HG02885 (cell line): Measurements from ENCODE around the gene LDHB.
"Not testable (repeated sequence)": the region's sequence is repeated elsewhere in the genome, so short reads cannot be mapped to it uniquely, and the experiment has no call there.

Experiments
- ATAC-seq: cut with Tn5 transposase; IDR thresholded peaks from one replicate; pipeline ENCODE4 v1.9.1; 2021; ENCODE audit warnings: mild to moderate bottlenecking; ENCODE audit not compliant: unreplicated experiment, poor library complexity

The LDHB gene

DNA sequence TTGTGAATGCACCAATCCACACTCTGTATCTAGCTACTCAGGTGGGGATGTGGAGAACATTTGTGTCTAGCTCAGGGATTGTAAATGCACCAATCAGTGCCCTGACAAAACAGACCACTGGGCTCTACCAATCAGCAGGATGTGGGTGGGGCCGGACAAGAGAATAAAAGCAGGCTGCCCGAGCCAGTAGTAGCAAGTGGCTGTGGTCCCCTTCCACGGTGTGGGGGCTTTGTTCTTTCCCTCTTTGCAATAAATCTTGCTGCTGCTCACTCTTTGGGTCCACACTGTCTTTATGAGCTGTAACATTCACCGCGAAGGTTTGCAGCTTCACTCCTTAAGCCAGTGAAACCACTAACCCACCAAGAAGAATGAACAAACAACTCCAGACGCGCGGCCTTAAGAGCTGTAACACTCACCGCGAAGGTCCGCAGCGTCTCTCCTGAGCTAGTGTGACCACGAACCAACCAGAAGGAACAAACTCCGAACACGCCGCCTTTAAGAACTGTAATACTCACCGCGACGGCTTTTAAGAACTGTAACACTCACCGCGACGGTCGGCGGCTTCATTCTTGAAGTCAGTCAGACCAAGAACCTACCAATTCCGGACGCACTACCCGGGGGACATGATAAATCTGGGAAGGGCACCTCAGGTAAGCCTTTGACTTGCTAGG is 4.6 kb upstream of the LDHB start:
- ATAC-seq: no peak

DNA sequence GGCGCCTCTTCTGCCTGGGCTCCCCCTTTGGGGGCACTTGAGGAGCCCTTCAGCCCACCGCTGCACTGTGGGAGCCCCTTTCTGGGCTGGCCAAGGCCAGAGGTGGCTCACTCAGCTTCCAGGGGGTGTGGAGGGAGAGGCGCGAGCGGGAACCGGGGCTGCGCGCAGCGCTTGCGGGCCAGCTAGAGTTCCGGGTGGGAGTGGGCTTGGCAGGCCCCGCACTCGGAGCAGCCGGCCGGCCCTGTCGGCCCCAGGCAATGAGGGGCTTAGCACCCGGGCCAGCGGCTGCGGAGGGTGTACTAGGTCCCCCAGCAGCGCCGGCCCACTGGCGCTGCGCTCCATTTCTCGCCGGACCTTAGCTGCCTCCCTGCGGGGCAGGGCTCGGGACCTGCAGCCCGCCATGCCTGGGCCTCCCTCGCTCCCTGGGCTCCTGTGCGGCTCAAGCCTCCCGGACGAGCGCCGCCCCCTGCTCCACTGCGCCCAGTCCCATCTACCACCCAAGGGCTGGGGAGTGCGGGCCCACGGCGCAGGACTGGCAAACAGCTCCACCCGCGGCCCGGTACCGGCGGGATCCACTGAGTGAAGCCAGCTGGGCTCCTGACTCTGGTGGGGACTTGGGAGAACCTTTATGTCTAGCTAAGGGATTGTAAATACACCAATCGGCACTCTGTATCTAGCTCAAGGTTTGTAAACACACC is 3.9 kb upstream of the LDHB start:
- not testable (repeated sequence) for ATAC-seq

DNA sequence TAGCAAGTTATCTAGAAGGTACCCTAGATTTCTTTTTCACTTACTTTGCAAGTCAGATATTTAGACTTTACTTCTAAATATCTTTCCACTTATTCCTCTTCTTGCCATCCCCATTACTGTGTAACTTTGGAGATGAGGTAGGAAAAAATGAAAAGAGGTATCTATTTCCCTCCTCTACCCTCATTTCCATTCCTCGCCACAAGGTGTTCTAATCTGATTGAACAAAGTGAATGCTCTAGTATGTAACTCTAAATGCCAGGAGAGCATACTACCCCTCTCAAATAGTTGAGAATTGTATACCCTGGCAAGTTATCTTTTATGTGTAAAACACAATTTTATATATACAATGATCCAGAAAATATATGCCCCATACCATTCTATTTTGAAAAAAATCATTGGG is 1.7 kb upstream of the LDHB start:
- no peak for ATAC-seq

DNA sequence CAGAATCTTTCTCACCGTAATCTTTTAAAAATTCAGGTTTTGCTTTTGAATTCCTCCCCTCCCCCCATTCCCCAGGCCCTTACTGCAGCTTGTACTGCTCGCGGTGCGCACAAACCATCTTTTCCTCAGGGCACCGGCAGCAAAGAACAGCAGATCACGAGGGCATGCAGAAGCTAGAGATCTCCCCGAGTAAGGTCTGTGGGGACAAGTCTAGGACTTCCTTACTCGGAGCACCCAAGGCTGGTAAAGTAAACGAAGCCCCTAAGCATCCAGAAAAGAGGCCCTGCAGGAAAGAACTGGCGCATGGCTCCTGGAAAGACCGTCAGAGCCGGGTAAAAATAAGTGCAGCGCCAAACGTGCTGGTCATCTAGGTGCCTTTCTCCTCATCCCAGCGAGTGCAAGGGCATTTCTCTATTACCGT is 727 bp downstream of the LDHB start:
- ATAC-seq: peak; percentile 33

DNA sequence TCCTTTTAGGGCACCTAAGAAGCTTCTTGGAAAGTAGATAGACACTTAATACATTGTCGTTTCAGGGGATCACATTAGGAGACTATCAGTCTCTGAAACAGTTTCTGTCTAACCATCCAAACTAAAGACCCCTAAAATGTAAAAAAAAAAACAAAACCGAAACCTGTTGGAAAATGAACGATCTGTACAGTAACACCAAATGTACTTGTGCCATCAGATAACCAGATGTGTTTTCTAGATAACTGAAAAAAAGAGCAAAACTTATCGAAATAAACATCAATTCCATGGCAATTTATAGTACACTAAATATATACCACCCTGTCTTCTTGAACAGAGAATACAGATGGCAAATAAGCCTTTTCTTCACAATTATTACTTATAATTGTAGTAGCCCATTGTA is 2.1 kb downstream of the LDHB start:
- ATAC-seq: no peak

DNA sequence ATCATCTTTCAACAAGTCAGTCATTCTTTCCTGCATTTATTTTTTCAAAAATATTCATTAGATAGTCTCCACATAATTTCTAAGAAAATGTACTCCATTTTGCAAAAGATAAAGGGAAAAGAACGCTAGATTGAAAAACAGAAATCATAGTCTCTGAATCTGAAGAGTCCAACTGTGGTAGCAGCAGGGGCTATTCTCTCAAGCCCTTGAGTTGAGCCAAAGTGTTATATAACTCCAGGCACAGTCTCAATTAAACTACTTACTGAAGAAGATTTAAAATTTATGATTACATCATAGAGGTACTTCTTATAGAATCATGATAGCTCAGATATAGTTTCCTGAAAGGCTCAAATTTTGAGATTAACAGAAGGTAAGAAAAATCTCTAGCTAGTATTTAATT is 5.8 kb downstream of the LDHB start:
- no peak for ATAC-seq

DNA sequence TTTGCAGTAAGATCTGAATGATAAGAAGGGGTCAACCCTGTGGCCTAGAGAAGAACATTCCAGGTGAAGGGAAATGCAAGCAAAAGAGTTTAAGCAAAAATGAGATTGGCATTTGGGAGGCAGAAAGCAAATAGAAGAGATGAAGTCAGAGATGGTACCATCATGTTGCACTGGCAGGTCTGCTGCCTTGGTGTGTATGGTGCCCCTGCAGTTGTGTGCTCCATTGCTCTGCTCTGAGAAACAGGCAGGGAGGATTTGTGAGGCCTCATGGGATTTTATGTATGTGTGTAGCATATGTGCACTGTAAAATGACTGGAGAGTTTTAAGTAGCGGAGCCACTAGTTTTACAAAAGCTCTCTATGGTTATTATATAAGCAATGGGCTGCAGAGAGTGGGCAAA is 6.6 kb downstream of the LDHB start:
- no peak for ATAC-seq

DNA sequence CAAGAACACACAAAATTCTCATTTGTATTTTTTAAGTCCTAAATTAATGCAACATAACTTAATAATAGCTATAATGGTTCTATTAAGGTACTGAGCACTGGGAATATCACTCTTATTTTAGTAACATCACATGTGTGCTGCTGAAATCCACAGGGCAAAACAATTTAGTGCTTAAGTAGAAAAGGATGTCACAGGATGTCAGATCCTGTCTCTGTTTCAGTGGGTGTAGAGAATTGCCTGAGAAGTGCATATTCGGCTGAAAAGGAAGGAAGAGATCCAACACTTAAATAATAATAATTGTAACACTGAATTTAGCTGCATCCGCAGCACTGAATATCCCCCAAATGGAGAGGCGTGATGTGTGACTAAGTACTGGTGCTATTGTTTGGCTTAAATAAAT is 8.6 kb downstream of the LDHB start:
- ATAC-seq: no peak

DNA sequence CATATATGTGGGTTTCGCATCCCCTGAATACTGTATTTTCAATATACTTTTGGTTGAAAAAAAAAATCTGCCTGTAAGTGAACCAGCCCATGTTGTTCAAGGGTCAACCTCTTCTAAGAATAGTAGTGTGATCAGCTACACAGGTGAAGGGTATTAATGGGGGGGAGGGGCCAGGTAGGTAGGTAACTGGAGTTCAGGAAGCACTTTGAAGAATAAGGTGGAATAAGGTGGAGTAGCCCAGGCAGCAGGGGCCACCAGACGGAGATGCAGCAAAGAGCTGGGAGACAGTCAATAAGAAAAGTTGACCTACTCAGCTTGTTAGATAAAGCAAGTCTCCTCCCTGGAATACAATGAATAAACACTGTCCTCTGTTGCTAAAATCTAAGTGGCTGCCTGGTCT is 9.3 kb downstream of the LDHB start:
- no peak for ATAC-seq

DNA sequence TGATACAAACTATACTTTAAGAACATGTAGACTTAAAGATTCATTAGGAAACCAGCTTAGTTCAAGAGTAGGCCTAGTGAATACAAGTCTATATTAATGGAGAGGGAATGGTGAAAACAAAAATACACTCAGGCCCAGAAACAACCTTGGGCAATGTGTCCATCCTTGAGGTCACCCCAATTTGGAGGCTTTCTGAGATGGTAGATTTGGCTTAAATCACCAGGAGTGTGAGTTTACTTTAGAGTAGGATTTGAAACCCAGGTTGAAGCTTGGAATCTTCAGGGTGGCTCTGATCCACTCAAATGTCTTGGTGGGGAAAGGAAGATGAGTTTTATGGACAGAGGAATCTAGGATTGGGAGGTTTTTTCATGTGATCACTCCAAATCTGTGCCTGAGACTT is 10.5 kb downstream of the LDHB start:
- ATAC-seq: no peak

DNA sequence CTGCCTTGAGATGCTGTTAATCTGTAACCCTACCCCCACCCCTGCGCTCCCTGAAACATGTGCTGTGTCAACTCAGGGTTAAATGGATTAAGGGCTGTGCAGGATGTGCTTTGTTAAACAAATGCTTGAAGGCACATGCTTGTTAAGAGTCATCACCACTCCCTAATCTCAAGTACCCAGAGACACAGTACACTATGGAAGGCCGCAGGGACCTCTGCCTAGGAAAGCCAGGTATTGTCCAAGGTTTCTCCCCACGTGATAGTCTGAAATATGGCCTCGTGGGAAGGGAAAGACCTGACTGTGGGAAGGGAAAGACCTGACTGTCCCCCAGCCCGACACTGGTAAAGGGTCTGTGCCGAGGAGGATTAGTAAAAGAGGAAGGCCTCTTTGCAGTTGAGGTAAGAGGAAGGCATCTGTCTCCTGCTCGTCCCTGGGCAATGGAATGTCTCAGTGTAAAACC is 12.6 kb downstream of the LDHB start:
- ATAC-seq: not testable (repeated sequence)

DNA sequence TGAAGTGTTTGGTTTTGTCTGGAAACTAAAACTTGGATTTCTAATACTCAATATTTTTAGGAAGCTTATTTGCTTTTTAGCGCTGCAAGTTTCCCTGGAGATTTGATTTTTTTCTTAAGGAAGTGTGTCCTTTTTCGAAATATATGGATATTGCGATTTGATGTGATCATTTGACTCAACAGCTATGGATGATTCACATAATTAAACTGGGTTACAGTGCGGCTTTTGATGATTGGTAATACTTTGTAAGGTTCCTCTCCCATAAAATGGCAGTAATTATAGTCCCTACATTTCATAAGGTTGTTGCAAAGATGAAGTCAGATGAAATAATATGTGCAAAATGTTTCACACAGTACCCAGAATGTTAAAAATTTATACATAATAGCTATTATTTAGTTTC is 13.1 kb downstream of the LDHB start:
- ATAC-seq: no peak

DNA sequence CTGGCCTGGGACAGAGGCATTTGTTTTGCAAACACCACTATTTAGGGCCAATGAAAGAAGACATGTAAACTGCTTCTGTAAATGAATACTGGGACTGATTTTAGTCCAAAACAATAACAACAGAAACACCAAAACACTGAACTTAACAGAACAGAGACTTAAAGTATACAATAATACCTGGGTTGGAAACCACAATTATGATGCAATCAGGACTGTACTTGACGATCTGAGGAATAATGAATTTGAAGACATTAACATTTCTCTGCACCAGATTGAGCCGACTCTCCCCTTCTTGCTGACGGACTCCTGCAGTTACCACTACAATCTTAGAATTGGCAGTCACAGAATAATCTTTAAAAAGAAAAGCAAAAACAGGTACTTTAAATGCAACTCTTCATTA is 13.9 kb downstream of the LDHB start:
- ATAC-seq: no peak

DNA sequence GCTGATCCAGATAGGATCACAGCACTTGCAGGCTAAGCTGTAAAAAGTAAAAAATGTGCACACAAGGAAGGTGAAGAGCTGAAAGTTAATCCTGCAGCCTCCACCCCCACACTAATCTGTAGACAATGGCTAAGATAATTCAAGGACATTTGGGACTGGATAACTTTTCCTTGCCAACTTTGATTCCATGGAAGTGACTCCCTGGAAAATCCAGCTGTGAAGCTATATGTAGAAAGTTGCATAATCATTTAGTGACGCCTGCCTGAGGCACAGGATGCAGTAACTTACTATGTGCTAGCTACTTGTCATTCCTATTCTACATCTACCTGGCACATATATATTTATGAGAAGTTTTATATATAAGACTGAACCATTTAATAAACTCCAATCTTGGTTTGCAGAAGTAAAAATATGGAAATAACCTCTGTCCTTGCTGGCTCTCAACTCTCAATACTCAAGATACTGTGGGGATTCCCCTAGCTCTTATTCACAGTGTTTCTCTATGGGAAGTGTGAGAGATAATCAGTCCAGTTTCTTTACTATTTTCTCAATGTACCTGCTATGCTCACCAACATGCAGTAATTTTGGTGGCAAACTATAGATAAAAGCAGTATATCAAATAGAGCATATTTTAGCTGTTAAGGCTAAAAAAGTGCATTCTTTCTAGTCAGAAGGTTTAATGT is 14.8 kb downstream of the LDHB start:
- ATAC-seq: peak; percentile 72

DNA sequence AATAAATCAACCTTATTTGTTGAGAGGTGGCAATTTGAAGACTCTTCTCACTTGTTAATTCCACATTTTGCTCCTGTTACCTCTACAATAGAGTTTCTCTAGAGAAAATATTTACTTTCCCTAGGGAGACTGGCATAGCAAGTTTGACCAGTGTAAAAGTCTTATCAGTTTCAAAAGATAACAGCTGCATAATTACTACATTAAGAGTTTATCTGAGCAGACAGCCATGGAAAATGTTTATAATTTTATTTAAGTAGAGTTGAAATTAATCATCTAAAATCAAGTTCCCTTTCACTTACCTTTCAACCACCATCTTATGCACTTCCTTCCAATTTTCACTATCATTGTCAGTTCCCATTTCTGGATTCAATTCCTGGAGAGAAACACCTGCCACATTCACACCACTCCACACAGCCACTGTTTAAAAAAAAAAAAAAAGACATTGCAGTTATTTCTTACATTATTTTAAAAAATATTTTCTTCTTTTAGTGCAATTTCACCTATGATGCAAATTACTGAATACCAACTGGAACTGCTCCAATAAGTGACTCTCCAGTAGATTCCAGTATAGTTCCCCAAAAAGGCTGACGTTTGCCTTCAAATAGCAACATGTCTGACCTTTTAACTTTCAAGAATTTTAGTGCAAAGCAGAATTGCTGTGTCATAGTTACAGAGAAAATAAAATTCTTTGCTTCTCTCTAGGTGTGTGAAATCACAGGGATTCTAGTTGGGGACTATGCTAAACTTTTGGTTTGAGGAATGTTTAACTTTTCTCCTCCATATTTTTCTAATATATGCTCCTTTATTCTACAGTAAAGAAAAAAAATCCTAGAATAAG is 19.4 kb downstream of the LDHB start:
- ATAC-seq: no peak

DNA sequence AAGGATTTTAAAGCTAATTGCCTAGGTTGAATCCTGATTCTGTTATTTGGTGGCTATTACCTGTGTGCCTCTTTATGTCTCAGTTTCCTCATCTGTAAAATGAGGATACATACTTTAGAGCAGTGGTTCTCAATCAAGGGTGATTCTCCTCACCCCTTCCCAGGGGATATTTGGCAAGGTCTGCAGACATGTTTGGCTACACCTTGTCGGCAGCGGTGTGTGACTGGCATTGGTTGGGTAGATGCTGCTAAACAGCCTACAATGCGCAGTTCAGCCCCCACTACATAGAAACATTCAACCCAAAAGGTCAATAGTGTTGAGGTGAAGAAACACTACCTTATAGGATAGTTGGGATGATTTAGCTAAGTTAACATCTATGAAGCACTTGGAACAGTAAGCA is 23.4 kb downstream of the LDHB start:
- ATAC-seq: no peak

DNA sequence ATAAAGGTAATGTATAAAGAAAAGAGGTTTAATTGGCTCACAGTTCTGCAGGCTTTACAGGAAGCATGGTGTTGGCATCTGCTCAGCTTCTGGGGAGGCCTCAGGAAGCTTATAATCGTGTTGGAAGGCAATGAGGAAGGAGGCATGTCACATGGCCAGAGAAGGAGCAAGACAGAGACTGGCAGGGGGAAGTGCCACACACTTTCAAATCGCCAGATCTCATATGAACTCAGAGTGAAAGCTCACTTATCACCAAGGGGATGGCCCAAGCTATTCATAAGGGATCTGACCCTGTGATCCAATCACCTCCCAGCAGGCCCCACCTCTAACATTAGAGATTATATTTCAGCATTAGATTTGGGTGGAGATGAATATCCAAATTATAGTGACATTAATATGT is 26.3 kb downstream of the LDHB start:
- ATAC-seq: no peak

DNA sequence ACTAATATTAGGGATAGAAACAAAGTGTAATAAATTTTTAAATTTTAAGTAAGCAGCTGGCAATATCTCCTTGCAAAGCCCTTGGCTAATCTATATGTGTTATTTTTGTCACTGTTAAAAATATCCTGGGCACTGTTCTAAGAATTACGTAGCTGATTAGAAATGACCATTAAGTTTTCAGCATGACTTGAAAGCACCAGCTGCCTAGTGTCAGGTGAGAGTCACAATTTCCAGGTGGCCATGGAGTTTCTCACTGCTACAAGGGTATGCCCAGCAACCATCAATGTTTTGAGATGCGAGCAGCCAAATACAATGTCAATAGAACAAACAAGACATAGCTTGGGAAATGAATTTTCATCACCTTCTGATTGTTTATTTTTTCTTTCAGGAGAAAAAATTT is 29.7 kb downstream of the LDHB start:
- ATAC-seq: no peak

DNA sequence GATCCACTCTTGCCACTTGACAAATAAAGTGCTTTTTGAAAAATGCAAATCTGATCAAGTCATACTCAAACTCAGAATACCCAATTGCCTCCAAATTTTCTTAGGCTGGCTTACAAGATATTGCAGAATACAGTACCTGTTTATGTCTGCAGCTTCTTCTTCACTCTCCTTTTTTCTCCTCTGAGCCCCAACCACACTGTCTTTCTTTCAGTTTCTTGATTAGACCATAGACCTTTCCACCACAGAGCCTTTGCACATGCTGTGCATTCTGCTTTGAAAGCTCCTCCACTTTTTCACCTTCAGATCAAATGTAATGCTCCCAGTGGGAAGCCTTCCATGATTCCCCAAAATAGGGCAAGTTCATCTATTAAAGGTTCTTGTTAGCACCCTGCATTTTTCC is 39.1 kb downstream of the LDHB start:
- no peak for ATAC-seq

DNA sequence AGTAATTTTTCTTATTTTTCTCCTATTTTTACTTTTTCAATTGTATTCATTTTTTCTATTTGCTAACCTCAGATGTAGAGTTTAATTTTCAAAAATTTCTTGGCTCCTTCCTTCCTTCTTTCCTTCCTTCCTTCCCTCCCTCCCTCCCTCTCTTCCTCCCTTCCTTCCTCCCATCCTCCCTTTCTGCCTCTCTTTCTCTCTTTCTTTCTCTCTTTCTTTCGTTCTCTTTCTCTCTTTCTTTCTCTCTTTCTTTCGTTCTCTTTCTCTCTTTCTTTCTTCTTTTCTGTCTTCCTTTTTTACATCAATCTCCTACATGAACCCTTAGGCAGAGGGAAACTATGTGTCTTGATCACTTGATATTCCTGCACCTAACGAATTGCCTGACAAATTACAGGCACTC is 40.6 kb downstream of the LDHB start:
- no peak for ATAC-seq

DNA sequence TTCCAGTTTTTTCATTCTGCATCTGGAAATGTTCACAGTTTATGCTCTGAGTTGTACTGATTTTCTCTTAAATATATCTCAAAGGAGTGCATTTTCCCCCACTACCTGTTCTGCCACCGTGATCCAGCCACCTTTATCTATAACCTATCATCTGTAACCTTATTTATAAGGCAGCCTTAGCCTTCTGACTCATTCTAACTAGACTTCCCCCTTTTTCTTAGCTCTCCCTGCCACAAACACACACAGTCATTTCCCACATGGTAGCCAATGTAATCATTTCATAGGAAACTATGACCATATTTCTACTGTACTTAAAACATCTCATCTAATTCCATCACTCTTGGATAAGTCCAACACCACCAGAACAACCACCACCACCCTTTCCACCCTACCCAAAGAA is 42.2 kb downstream of the LDHB start:
- ATAC-seq: no peak
